Nephron progenitor cell (in vitro differentiated cells): ENCODE measurements around the gene C17orf107.

Experiments used
- DNase-seq: peaks from one replicate; pipeline ENCODE4 v3.0.0; 2021
- H3K27ac Mint-ChIP-seq: 2 replicates; pipeline ENCODE4 v1.8.0; 2021; ENCODE audit warnings: mild to moderate bottlenecking, moderate library complexity, mixed read lengths
- H3K27me3 Mint-ChIP-seq: 2 replicates; pipeline ENCODE4 v1.8.0; 2021; ENCODE audit warnings: mild to moderate bottlenecking, low read depth, mixed read lengths; ENCODE audit not compliant: poor library complexity
- H3K36me3 Mint-ChIP-seq: 2 replicates; pipeline ENCODE4 v1.8.0; 2021; ENCODE audit warnings: low read depth, mixed read lengths
- H3K4me1 Mint-ChIP-seq: 2 replicates; pipeline ENCODE4 v1.8.0; 2021; ENCODE audit warnings: mixed read lengths
- H3K4me3 Mint-ChIP-seq: 2 replicates; pipeline ENCODE4 v1.8.0; 2021; ENCODE audit warnings: mild to moderate bottlenecking, moderate library complexity, mixed read lengths
- H3K9me3 Mint-ChIP-seq: 2 replicates; pipeline ENCODE4 v1.8.0; 2021; ENCODE audit warnings: mild to moderate bottlenecking, moderate library complexity, mixed read lengths
- CTCF ChIP-seq: fragments of 200-600 bp; sonication (generic); IDR thresholded peaks from 2 replicates; pipeline ENCODE4 v1.5.0; 2021; ENCODE audit warnings: antibody characterized with exemption

The C17orf107 gene

GRCh38 chr17:4928881-4929280 lies 29.5 kb downstream of the C17orf107 start:
- TF ChIP-seq CTCF = no peak
- DNase-seq = no peak
- no peak overlapping the region for H3K4me3 Mint-ChIP-seq
- peaks cover 8% of the 10 kb centered on the region for H3K27me3 Mint-ChIP-seq
- H3K9me3 Mint-ChIP-seq = no peaks in the 10 kb centered on the region
- peaks cover 18% of the 10 kb centered on the region for H3K4me1 Mint-ChIP-seq
- peaks cover 16% of the 10 kb centered on the region for H3K36me3 Mint-ChIP-seq
- no peak overlapping the region for H3K27ac Mint-ChIP-seq

GRCh38 chr17:4931963-4932362 lies 32.6 kb downstream of the C17orf107 start, which contains the start of gene GP1BA:
GP1BA (plus strand) TSS chr17:4932277; CDS start chr17:4932605, 328 bp downstream.
- H3K4me1 Mint-ChIP-seq = peaks cover 21% of the 10 kb centered on the region
- H3K9me3 Mint-ChIP-seq = no peaks in the 10 kb centered on the region
- no peak for TF ChIP-seq CTCF
- peaks cover 26% of the 10 kb centered on the region for H3K36me3 Mint-ChIP-seq
- H3K27ac Mint-ChIP-seq = peak within 1 kb of the TSS; percentile 68
- H3K27me3 Mint-ChIP-seq = peaks cover 8% of the 10 kb centered on the region
- no peak within 1 kb of the TSS for H3K4me3 Mint-ChIP-seq
- DNase-seq = no peak

GRCh38 chr17:4932756-4933155 lies 33.4 kb downstream of the C17orf107 start:
- Mint-ChIP-seq H3K4me3 (no peak overlapping the region), H3K36me3 (peaks cover 26% of the 10 kb centered on the region), H3K4me1 (peaks cover 16% of the 10 kb centered on the region), H3K27ac (no peak overlapping the region), H3K9me3 (no peaks in the 10 kb centered on the region), H3K27me3 (peaks cover 8% of the 10 kb centered on the region)
- DNase-seq = no peak
- TF ChIP-seq CTCF = no peak

GRCh38 chr17:4933646-4934045 lies 34.3 kb downstream of the C17orf107 start:
- H3K27ac Mint-ChIP-seq = peak overlapping the region; percentile 67
- no peak for TF ChIP-seq CTCF
- DNase-seq = no peak
- H3K36me3 Mint-ChIP-seq = peaks cover 26% of the 10 kb centered on the region
- peaks cover 8% of the 10 kb centered on the region for H3K27me3 Mint-ChIP-seq
- no peak overlapping the region for H3K4me3 Mint-ChIP-seq
- peaks cover 24% of the 10 kb centered on the region for H3K4me1 Mint-ChIP-seq
- no peaks in the 10 kb centered on the region for H3K9me3 Mint-ChIP-seq

GRCh38 chr17:4934173-4934979 lies 35.0 kb downstream of the C17orf107 start:
- peak; percentile 16 for TF ChIP-seq CTCF
- Mint-ChIP-seq H3K27ac (peak overlapping the region; percentile 55), H3K27me3 (peaks cover 8% of the 10 kb centered on the region), H3K36me3 (peaks cover 21% of the 10 kb centered on the region), H3K9me3 (no peaks in the 10 kb centered on the region), H3K4me1 (peaks cover 31% of the 10 kb centered on the region), H3K4me3 (no peak overlapping the region)
- peak; percentile 35 for DNase-seq

- no peaks in the 10 kb centered on the region for H3K9me3 Mint-ChIP-seq
- H3K4me3 Mint-ChIP-seq = no peak overlapping the region
- no peak for DNase-seq
- TF ChIP-seq CTCF = no peak
- peaks cover 12% of the 10 kb centered on the region for H3K27me3 Mint-ChIP-seq
- H3K27ac Mint-ChIP-seq = no peak overlapping the region
- H3K4me1 Mint-ChIP-seq = peaks cover 31% of the 10 kb centered on the region
- H3K36me3 Mint-ChIP-seq = peaks cover 19% of the 10 kb centered on the region
Measured at GRCh38 chr17:4935650-4936049, 36.3 kb downstream of the C17orf107 start.
